Measurements from ENCODE around the gene CABP5. TPM values are rescaled to one million over a fixed set of nuclear protein-coding genes. Genes with fewer than 3 reads are reported as not detected.

Gene CABP5
- total RNA-seq, 2 experiments from 2014 or later: not detected

DNA sequence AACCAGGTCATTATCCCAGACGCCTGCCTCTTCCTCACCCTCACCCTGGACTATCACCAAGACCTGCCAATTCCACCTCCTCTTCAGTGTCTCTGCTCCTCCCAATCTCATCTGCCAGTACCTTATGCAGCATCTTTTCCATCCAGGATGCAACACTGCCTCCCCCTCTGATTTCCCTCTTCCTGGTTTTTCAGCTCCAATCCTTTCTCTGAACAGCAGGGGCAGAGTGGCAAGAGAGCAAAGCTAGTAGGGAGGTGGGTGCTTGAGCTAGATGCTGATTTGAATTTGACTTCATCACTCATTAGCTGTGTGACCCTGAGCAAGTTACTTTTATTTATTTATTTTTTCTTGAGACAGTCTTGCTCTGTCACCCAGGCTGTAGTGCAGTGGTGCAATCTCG lies 25.6 kb upstream of the CABP5 start:
- H3K79me2 ChIP-seq (ENCODE audit: insufficient read depth, low read depth, low read length): no peaks in the 10 kb centered on the region
- H4K20me1 ChIP-seq (ENCODE audit: insufficient read depth, low read length): no peaks in the 10 kb centered on the region
- H2AFZ ChIP-seq (ENCODE audit: low read length): no peak overlapping the region
- no peak overlapping the region for H3K4me3 ChIP-seq (ENCODE audit: low read depth, low read length, poor library complexity, severe bottlenecking)
- ChIA-PET CTCF (ENCODE audit: unreplicated experiment) (no interaction called here), POLR2A (no interaction called here)
- no peaks in the 10 kb centered on the region for H3K36me3 ChIP-seq (ENCODE audit: insufficient read depth, low read length)
- no peaks in the 10 kb centered on the region for H3K4me1 ChIP-seq (ENCODE audit: insufficient read depth, low read length, poor library complexity, severe bottlenecking)
- BruUV-seq (replicated peaks): no TSS peak
- DNase-seq (ENCODE audit: low spot score): no peak
- intact Hi-C loops (cut with micrococcal nuclease; ENCODE audit: unreplicated experiment): no loop called here
- TF ChIP-seq, protein P1, sequence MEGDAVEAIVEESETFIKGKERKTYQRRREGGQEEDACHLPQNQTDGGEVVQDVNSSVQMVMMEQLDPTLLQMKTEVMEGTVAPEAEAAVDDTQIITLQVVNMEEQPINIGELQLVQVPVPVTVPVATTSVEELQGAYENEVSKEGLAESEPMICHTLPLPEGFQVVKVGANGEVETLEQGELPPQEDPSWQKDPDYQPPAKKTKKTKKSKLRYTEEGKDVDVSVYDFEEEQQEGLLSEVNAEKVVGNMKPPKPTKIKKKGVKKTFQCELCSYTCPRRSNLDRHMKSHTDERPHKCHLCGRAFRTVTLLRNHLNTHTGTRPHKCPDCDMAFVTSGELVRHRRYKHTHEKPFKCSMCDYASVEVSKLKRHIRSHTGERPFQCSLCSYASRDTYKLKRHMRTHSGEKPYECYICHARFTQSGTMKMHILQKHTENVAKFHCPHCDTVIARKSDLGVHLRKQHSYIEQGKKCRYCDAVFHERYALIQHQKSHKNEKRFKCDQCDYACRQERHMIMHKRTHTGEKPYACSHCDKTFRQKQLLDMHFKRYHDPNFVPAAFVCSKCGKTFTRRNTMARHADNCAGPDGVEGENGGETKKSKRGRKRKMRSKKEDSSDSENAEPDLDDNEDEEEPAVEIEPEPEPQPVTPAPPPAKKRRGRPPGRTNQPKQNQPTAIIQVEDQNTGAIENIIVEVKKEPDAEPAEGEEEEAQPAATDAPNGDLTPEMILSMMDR (conservative IDR thresholded peaks at IDR 0.05; ENCODE audit: low read length): no peak
- no peak for TF ChIP-seq EZH2phosphoT487 (IDR thresholded peaks at IDR 0.05; ENCODE audit: borderline replicate concordance, low read depth, low read length)
- no peaks in the 10 kb centered on the region for H3K9me3 ChIP-seq (ENCODE audit: low read length)
- H3K4me2 ChIP-seq (ENCODE audit: low read length): no peak overlapping the region
- H3K9me2 ChIP-seq (ENCODE audit: insufficient read depth, low read length): no peaks in the 10 kb centered on the region
- H3K27ac ChIP-seq (ENCODE audit: low read depth, low read length, poor library complexity, severe bottlenecking): no peak overlapping the region

GRCh38 chr19:48064509-48064908 lies 20.6 kb upstream of the CABP5 start:
- intact Hi-C loops (cut with micrococcal nuclease; ENCODE audit: unreplicated experiment): no loop called here
- Histone ChIP-seq H3K9me3 (ENCODE audit: low read length) (no peaks in the 10 kb centered on the region), H3K27ac (ENCODE audit: low read depth, low read length, poor library complexity, severe bottlenecking) (no peak overlapping the region), H4K20me1 (ENCODE audit: insufficient read depth, low read length) (no peaks in the 10 kb centered on the region), H3K9me2 (ENCODE audit: insufficient read depth, low read length) (no peaks in the 10 kb centered on the region), H3K4me1 (ENCODE audit: insufficient read depth, low read length, poor library complexity, severe bottlenecking) (no peaks in the 10 kb centered on the region), H3K36me3 (ENCODE audit: insufficient read depth, low read length) (no peaks in the 10 kb centered on the region), H2AFZ (ENCODE audit: low read length) (no peak overlapping the region), H3K4me2 (ENCODE audit: low read length) (no peak overlapping the region), H3K4me3 (ENCODE audit: low read depth, low read length, poor library complexity, severe bottlenecking) (no peak overlapping the region), H3K79me2 (ENCODE audit: insufficient read depth, low read depth, low read length) (no peaks in the 10 kb centered on the region)
- POLR2A ChIA-PET: no interaction called here
- CTCF ChIA-PET (ENCODE audit: unreplicated experiment): no interaction called here
- no peak for DNase-seq (ENCODE audit: low spot score)
- TF ChIP-seq, protein P1 (conservative IDR thresholded peaks at IDR 0.05; ENCODE audit: low read length): no peak
- TF ChIP-seq EZH2phosphoT487 (IDR thresholded peaks at IDR 0.05; ENCODE audit: borderline replicate concordance, low read depth, low read length): no peak
- no TSS peak for BruUV-seq (replicated peaks)

GRCh38 chr19:48061401-48062344 lies 17.8 kb upstream of the CABP5 start:
- ChIA-PET POLR2A (no interaction called here), CTCF (ENCODE audit: unreplicated experiment) (no interaction called here)
- DNase-seq (ENCODE audit: low spot score): no peak
- H4K20me1 ChIP-seq (ENCODE audit: insufficient read depth, low read length): no peaks in the 10 kb centered on the region
- no peaks in the 10 kb centered on the region for H3K9me2 ChIP-seq (ENCODE audit: insufficient read depth, low read length)
- H3K9me3 ChIP-seq (ENCODE audit: low read length): no peaks in the 10 kb centered on the region
- H3K36me3 ChIP-seq (ENCODE audit: insufficient read depth, low read length): no peaks in the 10 kb centered on the region
- no peaks in the 10 kb centered on the region for H3K4me1 ChIP-seq (ENCODE audit: insufficient read depth, low read length, poor library complexity, severe bottlenecking)
- intact Hi-C loops (cut with micrococcal nuclease; ENCODE audit: unreplicated experiment): no loop called here
- TF ChIP-seq EZH2phosphoT487 (IDR thresholded peaks at IDR 0.05; ENCODE audit: borderline replicate concordance, low read depth, low read length): no peak
- TF ChIP-seq, protein P1 (conservative IDR thresholded peaks at IDR 0.05; ENCODE audit: low read length): no peak
- no peak overlapping the region for H3K27ac ChIP-seq (ENCODE audit: low read depth, low read length, poor library complexity, severe bottlenecking)
- no peaks in the 10 kb centered on the region for H3K79me2 ChIP-seq (ENCODE audit: insufficient read depth, low read depth, low read length)
- H2AFZ ChIP-seq (ENCODE audit: low read length): no peak overlapping the region
- H3K4me3 ChIP-seq (ENCODE audit: low read depth, low read length, poor library complexity, severe bottlenecking): no peak overlapping the region
- H3K4me2 ChIP-seq (ENCODE audit: low read length): no peak overlapping the region
- BruUV-seq (replicated peaks): no TSS peak
